MCF 10A (cell line): ENCODE results near the gene PPM1K. TPM values are rescaled to one million over a fixed set of nuclear protein-coding genes. Genes with fewer than 3 reads are reported as not detected.

Source experiments
- BruUV-seq: library from RNA; stranded (reverse); fragments of 400-500 nt; replicated peaks from 2 replicates; lab custom pipeline; 2021; lab: Mats Ljungman, UMichigan
- CTCF ChIA-PET: fragments of 300-600 bp; sonication (Branson Sonifier 250); formaldehyde crosslinking; extraction: SDS; loops from one replicate; lab custom pipeline; 2021; ENCODE audit warnings: antibody characterized with exemption, inconsistent platforms; lab: Yijun Ruan, JAX
- POLR2A ChIA-PET: fragments of 300-600, 350-650 bp; sonication (Branson Sonifier 250); formaldehyde crosslinking; extraction: SDS; loops from one replicate; lab custom pipeline; 2020; ENCODE audit warnings: antibody characterized with exemption, inconsistent platforms; lab: Yijun Ruan, JAX
- DNase-seq: peaks from one replicate; pipeline ENCODE4 v3.0.0-alpha.2; 2018; ENCODE audit not compliant: unreplicated experiment
- H3K27ac Mint-ChIP-seq: one replicate; pipeline ENCODE4 v1.8.0; 2022; ENCODE audit warnings: mild to moderate bottlenecking, low read depth, mixed read lengths; ENCODE audit not compliant: unreplicated experiment
- H3K27me3 Mint-ChIP-seq: one replicate; pipeline ENCODE4 v1.8.0; 2022; ENCODE audit warnings: mixed read lengths; ENCODE audit not compliant: insufficient read depth, unreplicated experiment
- H3K36me3 Mint-ChIP-seq: one replicate; pipeline ENCODE4 v1.8.0; 2022; ENCODE audit warnings: mild to moderate bottlenecking, moderate library complexity, mixed read lengths; ENCODE audit not compliant: insufficient read depth, unreplicated experiment
- H3K4me1 Mint-ChIP-seq: one replicate; pipeline ENCODE4 v1.8.0; 2022; ENCODE audit warnings: mixed read lengths; ENCODE audit not compliant: insufficient read depth, unreplicated experiment
- H3K4me3 Mint-ChIP-seq: one replicate; pipeline ENCODE4 v1.8.0; 2022; ENCODE audit warnings: mild to moderate bottlenecking, moderate library complexity, mixed read lengths; ENCODE audit not compliant: unreplicated experiment
- H3K9me3 Mint-ChIP-seq: one replicate; pipeline ENCODE4 v1.8.0; 2022; ENCODE audit warnings: mixed read lengths; ENCODE audit not compliant: unreplicated experiment
- intact Hi-C: fragments of 100-400 bp; cut with micrococcal nuclease; formaldehyde crosslinking; loops from 2 replicates; pipeline ENCODE4 v1.14.1; 2022
- total RNA-seq: library from RNA; stranded (reverse); gene quantifications from 2 replicates; pipeline ENCODE4 v1.2.3, GENCODE V29; 2022
- TF ChIP-seq, protein P1 (sequence below): fragments of 200-600 bp; IDR thresholded peaks from one replicate; pipeline ENCODE4 v1.8.0; 2022; ENCODE audit warnings: antibody characterized with exemption, mild to moderate bottlenecking; ENCODE audit not compliant: unreplicated experiment

Gene PPM1K
- total RNA-seq, 1 experiment from 2014 or later, result 21.0 TPM

DNA sequence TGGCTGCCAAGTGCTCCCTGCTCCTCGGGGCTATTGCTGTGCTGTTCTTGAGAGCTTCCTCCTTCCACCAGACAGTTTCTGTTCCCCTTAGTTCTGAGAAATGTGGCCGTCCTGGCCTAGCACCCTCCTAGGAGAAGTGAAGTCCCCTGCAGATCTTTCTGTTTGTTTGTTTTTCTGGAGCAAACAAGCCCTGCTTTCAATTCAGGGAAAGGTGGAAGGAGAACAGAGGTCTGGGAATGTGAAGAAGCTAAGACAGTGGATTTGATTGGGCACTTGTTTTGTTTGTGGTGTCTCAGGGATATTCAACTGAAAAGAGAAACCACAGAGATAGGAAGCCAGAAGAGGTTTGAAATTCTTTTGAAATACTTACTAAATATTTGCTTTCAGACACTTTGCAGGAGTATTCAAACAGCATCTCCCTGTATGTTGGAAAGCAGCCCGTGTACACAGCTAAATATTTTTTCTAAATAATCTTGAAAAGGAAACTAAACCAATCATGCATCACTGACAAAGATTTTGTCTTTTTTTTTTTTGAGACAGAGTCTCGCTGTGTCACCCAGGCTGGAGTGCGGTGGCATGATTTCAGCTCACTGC is 36.5 kb upstream of the PPM1K start:
- no peaks in the 10 kb centered on the region for H3K9me3 Mint-ChIP-seq
- H3K36me3 Mint-ChIP-seq, result no peaks in the 10 kb centered on the region
- peaks cover 6% of the 10 kb centered on the region for H3K4me1 Mint-ChIP-seq
- ChIA-PET CTCF (interaction anchor here (0.6 to 0.7 kb wide), 3 partner anchors 262 to 1421 kb away, joined by 3 to 5 read pairs (median 3); no protein-coding TSS in a partner anchor), POLR2A (interaction anchor here (0.6 to 2.0 kb wide), 3 partner anchors 13 to 1879 kb away, joined by 3 to 11 read pairs (median 4); partner anchors contain the start of gene PPM1K)
- TF ChIP-seq, protein P1, sequence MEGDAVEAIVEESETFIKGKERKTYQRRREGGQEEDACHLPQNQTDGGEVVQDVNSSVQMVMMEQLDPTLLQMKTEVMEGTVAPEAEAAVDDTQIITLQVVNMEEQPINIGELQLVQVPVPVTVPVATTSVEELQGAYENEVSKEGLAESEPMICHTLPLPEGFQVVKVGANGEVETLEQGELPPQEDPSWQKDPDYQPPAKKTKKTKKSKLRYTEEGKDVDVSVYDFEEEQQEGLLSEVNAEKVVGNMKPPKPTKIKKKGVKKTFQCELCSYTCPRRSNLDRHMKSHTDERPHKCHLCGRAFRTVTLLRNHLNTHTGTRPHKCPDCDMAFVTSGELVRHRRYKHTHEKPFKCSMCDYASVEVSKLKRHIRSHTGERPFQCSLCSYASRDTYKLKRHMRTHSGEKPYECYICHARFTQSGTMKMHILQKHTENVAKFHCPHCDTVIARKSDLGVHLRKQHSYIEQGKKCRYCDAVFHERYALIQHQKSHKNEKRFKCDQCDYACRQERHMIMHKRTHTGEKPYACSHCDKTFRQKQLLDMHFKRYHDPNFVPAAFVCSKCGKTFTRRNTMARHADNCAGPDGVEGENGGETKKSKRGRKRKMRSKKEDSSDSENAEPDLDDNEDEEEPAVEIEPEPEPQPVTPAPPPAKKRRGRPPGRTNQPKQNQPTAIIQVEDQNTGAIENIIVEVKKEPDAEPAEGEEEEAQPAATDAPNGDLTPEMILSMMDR, result no peak
- no TSS peak for BruUV-seq
- no peak for DNase-seq
- H3K27ac Mint-ChIP-seq, result no peak overlapping the region
- intact Hi-C loops, result no loop called here
- H3K4me3 Mint-ChIP-seq, result no peak overlapping the region
- H3K27me3 Mint-ChIP-seq, result no peaks in the 10 kb centered on the region

GRCh38 chr4:88320224-88320779 is 35.9 kb upstream of the PPM1K start:
- CTCF ChIA-PET, result interaction anchor here (0.7 kb wide), 1 partner anchor 282 kb away, joined by 3 read pairs; no protein-coding TSS in a partner anchor
- TF ChIP-seq, protein P1, result no peak
- no peak overlapping the region for H3K27ac Mint-ChIP-seq
- H3K36me3 Mint-ChIP-seq, result no peaks in the 10 kb centered on the region
- no peaks in the 10 kb centered on the region for H3K9me3 Mint-ChIP-seq
- no TSS peak for BruUV-seq
- intact Hi-C loops, result no loop called here
- no peak for DNase-seq
- no peak overlapping the region for H3K4me3 Mint-ChIP-seq
- H3K4me1 Mint-ChIP-seq, result peaks cover 6% of the 10 kb centered on the region
- H3K27me3 Mint-ChIP-seq, result no peaks in the 10 kb centered on the region
- POLR2A ChIA-PET, result interaction anchor here (0.6 to 2.0 kb wide), 3 partner anchors 13 to 1879 kb away, joined by 3 to 11 read pairs (median 4); partner anchors contain the start of gene PPM1K

GRCh38 chr4:88318751-88319350 is 34.5 kb upstream of the PPM1K start:
- Mint-ChIP-seq H3K27me3 (no peaks in the 10 kb centered on the region), H3K27ac (no peak overlapping the region), H3K4me3 (no peak overlapping the region), H3K9me3 (no peaks in the 10 kb centered on the region), H3K36me3 (no peaks in the 10 kb centered on the region), H3K4me1 (peaks cover 6% of the 10 kb centered on the region)
- no TSS peak for BruUV-seq
- TF ChIP-seq, protein P1, result no peak
- POLR2A ChIA-PET, result interaction anchor here (0.9 to 1.8 kb wide), 2 partner anchors 23 to 36 kb away, joined by 3 to 5 read pairs; no protein-coding TSS in a partner anchor
- CTCF ChIA-PET, result interaction anchor here (0.7 kb wide), 1 partner anchor 35 kb away, joined by 4 read pairs; no protein-coding TSS in a partner anchor
- no peak for DNase-seq
- intact Hi-C loops, result no loop called here
